ENCODE data around the gene CUTA. TPM values are rescaled to one million over a fixed set of nuclear protein-coding genes. Genes with fewer than 3 reads are reported as not detected.

The CUTA gene
- total RNA-seq, 1 donor from 2014 or later = 238 TPM

DNA sequence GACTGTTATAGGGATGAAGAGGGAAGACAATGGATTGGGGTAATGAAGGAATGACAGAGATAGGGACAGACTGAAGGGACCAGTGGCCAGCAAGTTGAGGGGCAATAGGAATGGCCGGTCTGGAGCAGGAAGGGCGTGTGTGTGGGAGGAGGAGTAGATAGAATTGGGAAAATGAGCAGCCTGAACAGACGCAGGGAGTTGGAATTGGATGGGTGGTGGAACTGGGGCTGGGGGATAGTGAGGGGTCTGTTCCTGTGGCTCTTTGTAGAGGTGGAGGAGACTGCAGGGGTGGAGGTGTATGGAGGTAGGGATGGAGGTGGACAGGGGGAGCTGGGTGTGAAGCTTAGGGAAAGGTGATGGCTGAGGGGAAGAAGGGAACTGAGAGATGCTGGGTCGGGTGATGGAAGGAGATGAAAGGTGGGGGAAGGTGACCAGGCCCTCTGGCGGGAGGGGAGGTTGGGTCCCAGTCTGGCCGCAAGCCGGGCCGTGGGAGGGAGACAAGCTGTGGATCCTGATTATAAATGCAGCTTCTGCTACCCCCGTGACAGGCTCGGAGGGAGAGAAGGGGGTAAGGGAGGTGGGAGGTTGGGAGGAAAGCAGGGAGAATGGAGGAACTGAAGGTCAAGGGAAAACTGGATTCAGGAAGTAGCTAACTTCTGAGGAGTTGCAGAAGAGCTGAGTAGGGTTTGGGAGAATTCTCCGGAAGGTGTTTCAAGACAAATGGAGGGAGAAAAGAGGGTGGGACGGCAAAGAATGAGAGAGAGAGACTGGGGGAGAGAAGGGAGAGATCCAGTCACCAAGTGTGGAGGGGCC lies 7.2 kb upstream of the CUTA start:
- no peak for DNase-seq (ENCODE audit: low spot score)

DNA sequence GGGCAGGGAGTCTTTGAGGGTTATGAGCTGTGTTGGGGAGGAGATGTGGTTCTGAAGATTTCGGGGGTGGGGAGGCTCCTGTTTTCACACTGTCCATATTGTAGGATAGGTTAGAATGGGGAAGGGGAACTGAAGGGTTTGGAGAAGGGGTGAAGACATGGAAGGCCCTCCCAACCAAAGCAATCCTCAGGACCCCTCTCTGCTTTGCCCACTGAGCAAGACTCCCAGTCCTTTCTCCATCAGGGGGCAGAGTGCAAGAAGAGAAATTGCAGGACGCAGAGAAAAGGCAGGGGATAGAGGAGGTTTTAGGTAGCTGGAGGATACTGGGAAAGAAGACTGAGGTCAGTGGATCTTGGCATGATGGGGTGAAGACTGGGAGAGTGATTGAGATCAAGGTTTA lies 5.9 kb upstream of the CUTA start:
- DNase-seq (ENCODE audit: low spot score) = no peak

GRCh38 chr6:33421344-33421643 lies 3.4 kb upstream of the CUTA start:
- DNase-seq (ENCODE audit: low spot score) = no peak

DNA sequence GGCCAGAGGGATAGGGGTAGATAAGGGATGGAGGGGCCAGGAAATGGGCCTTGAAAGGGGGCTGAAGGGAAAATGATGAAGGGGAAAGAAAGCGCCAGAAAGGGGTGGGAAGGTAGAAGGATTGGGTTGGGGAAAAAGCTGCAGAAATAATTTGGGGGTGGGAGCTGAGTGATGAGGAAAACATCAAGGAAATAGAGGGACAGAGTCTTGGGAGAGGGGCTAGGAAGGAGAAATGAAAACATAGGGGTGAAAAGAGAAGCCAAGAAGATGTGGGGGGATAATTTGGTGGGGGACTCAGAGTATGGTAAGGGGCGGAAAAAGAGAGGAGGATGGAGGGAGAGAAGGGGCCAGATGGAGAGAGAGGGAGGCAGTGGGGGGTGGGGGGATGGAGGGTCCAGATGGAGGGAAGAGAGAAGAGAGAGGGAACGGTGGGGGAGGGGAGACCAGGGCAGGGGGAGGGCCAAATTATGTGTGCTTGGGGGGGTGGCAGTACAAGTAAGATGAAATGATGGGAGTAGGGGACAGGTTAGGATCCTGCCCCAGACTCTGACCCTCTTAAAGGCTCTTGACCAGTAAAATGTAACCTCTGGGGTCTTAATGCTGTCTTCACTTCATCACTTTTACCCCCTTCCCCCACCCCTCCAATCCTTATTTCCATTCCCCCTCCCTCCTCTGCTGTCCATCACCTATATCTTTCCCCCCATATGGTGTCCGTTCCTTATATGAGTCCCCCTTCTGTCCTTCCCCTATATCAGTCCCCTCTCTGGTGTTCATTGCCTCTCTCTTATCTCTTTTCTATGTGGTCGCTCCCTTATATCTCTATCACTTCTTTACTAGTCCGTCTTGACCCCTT lies 2.8 kb upstream of the CUTA start:
- no peak for DNase-seq (ENCODE audit: low spot score)

- peak; percentile 49 for DNase-seq (ENCODE audit: low spot score)
Observed at GRCh38 chr6:33419580-33420490, 1.9 kb upstream of the CUTA start, which contains the start of gene SYNGAP1. Gene SYNGAP1, plus strand, starts transcription at chr6:33420065. Its CDS starts 200 bp downstream, at chr6:33420265.

- no peak for DNase-seq (ENCODE audit: low spot score)
Observed at GRCh38 chr6:33418690-33419291, 884 bp upstream of the CUTA start.

- no peak for DNase-seq (ENCODE audit: low spot score)
Observed at GRCh38 chr6:33417128-33417902, 592 bp downstream of the CUTA start.

DNA sequence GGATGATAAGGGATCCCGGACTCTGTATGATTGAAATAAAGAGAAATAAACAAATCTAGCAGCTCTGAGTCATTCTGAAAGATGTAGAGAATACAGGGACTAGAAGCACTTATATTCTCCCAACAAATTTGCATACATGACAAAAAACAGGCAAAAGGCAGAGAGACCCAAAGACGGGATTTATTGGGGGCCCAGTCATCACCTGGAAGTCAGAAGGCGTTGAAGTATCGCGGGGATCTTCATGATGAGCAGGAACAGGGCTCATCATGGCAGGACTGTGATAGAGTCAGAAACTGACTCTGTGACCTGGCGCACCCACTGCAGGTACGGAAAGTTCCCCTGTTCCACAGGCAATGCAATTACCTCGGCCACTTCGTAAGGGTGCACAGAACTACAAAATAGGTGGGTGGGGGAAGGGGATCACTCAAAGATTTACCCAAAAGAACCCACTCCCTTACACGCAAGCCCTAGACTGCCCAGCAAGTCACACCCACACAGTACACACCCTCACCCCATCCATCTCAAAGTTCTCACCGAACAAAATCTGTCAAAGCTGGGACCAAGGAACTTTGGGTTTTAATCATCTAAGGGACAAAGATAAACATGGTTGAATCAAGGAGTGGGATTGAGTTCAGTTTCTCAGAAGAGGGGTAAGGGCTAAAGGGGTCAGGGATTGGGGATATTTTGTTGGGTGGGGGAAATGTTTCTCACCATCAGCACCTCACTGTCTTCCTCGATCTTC lies 1.4 kb downstream of the CUTA start:
- DNase-seq (ENCODE audit: low spot score) = no peak

GRCh38 chr6:33415831-33416230 lies 2.1 kb downstream of the CUTA start:
- no peak for DNase-seq (ENCODE audit: low spot score)

- no peak for DNase-seq (ENCODE audit: low spot score)
Observed at GRCh38 chr6:33414592-33415271, 3.2 kb downstream of the CUTA start.

GRCh38 chr6:33413241-33414120 lies 4.4 kb downstream of the CUTA start:
- DNase-seq (ENCODE audit: low spot score) = no peak

- no peak for DNase-seq (ENCODE audit: low spot score)
Observed at GRCh38 chr6:33412140-33413009, 5.5 kb downstream of the CUTA start.

DNA sequence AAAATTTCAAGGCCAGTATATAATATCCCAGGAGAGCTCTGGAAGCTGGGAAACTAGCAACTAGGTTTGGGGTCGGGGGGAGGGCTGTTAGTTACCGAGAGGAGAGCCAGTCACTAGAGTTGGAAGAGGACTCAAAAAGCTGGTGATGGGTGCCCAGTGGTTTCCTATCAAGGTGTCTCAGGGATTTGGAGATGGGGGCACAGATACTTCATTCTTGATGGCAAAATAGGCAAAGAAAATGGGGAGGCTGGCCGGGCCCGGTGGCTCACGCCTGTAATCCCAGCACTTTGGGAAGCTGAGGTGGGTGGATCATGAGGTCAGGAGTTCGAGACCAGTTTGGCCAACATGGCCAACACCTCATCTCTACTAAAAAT lies 6.3 kb downstream of the CUTA start:
- no peak for DNase-seq (ENCODE audit: low spot score)

GRCh38 chr6:33410711-33411631 lies 6.9 kb downstream of the CUTA start, which contains the start of gene PHF1:
Gene PHF1, plus strand, starts transcription at chr6:33411014. Its CDS starts 1,250 bp downstream, at chr6:33412264.
- peak; percentile 44 for DNase-seq (ENCODE audit: low spot score)

DNA sequence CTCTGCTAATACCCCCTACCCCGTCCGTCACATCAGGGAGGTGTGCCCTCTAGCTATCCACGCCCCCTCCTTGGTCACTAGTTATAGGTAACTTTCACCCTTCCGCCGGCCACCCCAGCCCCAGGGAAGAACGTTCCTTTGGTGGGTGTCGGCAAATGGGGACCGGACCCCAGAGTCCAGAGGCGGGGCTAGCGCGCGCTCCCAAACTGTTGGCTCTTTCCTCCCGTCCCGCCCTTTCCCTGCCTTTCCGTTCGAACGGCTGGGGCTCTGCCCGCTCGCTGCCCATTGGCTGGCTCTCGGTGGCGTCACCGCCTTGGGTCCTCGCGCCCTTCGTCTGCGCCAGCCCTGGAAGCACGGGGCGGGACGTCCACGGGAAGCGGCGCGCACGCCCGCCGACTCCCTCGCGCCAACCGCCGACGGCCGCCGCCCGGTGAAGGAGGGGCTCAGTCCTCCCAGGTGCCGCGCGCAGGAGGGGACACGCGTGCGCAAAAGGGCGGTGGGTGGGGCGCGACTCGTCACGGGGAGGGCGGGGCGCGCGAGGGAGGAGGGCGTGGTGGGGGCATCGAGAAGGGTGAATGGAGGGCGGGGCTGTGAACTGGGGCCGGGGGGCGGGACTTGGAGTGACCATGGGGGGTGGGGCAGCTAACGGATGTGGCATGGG lies 7.7 kb downstream of the CUTA start:
- peak; percentile 97 for DNase-seq (ENCODE audit: low spot score)
